ENCODE results near the gene PLXNB1. TPM values are rescaled to one million over a fixed set of nuclear protein-coding genes. Genes with fewer than 3 reads are reported as not detected.
A peak's percentile ranks its signal among the peaks of the same experiment; 100 is the strongest.

Gene PLXNB1
- total and polyA plus RNA-seq, 2 of the 13 experiments (the other 11 are each of a cell fraction or from before 2014, with no cell fraction given): 86.0 to 143 TPM

DNA sequence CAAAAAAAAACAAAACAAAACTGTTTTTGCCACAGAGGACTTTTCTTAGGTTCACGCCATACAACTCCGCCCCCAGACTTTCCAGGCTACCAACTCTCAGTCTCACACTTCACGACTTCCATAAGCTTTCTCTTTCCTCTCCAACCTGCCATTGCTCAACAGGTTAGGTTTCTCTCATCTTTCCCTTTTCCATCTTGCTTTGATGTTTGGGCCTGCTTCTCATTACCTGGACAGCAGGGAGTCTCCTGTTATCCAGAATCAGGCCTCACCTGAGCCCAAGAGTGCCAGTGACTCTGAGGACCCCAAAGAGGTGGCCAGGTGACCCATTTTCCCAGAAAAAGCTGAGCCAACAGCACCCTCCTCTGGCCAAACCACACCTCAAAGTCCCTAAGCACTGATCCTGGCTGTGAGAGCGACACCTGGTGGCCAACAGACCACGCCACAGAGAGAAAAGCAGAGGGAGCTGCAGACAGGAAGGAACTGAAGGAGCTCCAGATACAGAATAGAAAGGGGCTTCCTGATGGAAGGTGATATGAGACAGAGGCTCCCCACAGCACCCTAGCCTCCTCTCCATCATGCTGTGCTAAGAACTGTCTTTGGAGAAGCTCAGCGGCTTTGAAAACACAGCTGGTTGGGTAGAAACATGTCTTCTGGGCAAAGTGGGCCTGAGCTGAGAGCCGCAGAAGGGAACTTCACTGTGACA, 6.0 kb upstream of the PLXNB1 start (continued):
- TF ChIP-seq HMG20B (CRISPR knock-in tag; conservative IDR thresholded peaks at IDR 0.05) (peak; percentile 67; the same call in 1 of the 2 replicates), ZNF124 (CRISPR knock-in tag; IDR thresholded peaks at IDR 0.05) (0 out of 2 replicates have a peak, but pooled peaks have one; percentile 47), ZBTB42 (CRISPR knock-in tag; IDR thresholded peaks at IDR 0.05) (no peak), SMC3 (IDR thresholded peaks at IDR 0.05; ENCODE audit: low read length) (peak; percentile 100), RFX1 (IDR thresholded peaks at IDR 0.05) (no peak), AGO1 (IDR thresholded peaks at IDR 0.05; ENCODE audit: low read depth, low read length, poor library complexity, severe bottlenecking) (no peak), GLI4 (CRISPR knock-in tag; IDR thresholded peaks at IDR 0.05; ENCODE audit: borderline replicate concordance) (no peak), HOXA5 (CRISPR knock-in tag; IDR thresholded peaks at IDR 0.05) (peak; percentile 49; the same call in 1 of the 2 replicates), KDM4B (CRISPR knock-in tag; IDR thresholded peaks at IDR 0.05) (peak; percentile 54; the same call in 1 of the 2 replicates), KAT7 (CRISPR knock-in tag; IDR thresholded peaks at IDR 0.05; ENCODE audit: borderline replicate concordance) (0 out of 2 replicates have a peak, but pooled peaks have one; percentile 70), MAFG (CRISPR knock-in tag; IDR thresholded peaks at IDR 0.05) (no peak), ZNF280D (CRISPR knock-in tag; IDR thresholded peaks at IDR 0.05) (0 out of 2 replicates have a peak, but pooled peaks have one; percentile 39), STAG1 (CRISPR knock-in tag; IDR thresholded peaks at IDR 0.05) (peak; percentile 96), ISX (CRISPR knock-in tag; conservative IDR thresholded peaks at IDR 0.05) (no peak), GABPA (IDR thresholded peaks at IDR 0.05; ENCODE audit: low read depth, low read length) (no peak), GABPA (CRISPR knock-in tag; IDR thresholded peaks at IDR 0.05; ENCODE audit: low read depth) (no peak), CREBL2 (CRISPR knock-in tag; IDR thresholded peaks at IDR 0.05; ENCODE audit: borderline replicate concordance) (no peak), ZNF598 (CRISPR knock-in tag; IDR thresholded peaks at IDR 0.05; ENCODE audit: borderline replicate concordance) (peak; percentile 73; the same call in 1 of the 2 replicates)
- TF ChIP-seq, protein P1, sequence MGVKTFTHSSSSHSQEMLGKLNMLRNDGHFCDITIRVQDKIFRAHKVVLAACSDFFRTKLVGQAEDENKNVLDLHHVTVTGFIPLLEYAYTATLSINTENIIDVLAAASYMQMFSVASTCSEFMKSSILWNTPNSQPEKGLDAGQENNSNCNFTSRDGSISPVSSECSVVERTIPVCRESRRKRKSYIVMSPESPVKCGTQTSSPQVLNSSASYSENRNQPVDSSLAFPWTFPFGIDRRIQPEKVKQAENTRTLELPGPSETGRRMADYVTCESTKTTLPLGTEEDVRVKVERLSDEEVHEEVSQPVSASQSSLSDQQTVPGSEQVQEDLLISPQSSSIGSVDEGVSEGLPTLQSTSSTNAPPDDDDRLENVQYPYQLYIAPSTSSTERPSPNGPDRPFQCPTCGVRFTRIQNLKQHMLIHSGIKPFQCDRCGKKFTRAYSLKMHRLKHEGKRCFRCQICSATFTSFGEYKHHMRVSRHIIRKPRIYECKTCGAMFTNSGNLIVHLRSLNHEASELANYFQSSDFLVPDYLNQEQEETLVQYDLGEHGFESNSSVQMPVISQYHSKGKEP (CRISPR knock-in tag; IDR thresholded peaks at IDR 0.05): no peak

All from HepG2 (cell line).